Neural cell (in vitro differentiated cells): ENCODE results near the gene USP36. TPM values are rescaled to one million over a fixed set of nuclear protein-coding genes. Genes with fewer than 3 reads are reported as not detected.

ENCODE experiments used
- H2AFZ ChIP-seq: fragments of 200-600, 300-800 bp; sonication (generic), shearing (Covaris generic); 2 replicates; pipeline ENCODE4 v1.6.0; 2014; ENCODE audit warnings: low read depth, mild to moderate bottlenecking, antibody characterized with exemption, low read length, moderate library complexity
- H3F3A ChIP-seq: fragments of 200-600 bp; shearing (Covaris generic); 2 replicates; pipeline ENCODE4 v1.6.1; 2016; ENCODE audit warnings: mild to moderate bottlenecking, moderate library complexity, mixed read lengths, antibody characterized with exemption, low read length; ENCODE audit not compliant: insufficient read depth, poor library complexity, severe bottlenecking
- H3K27ac ChIP-seq: fragments of 200-600, 300-800 bp; sonication (generic), shearing (Covaris generic); 2 replicates; pipeline ENCODE4 v1.5.1; 2014; ENCODE audit warnings: mild to moderate bottlenecking, low read length, moderate library complexity
- H3K27me3 ChIP-seq: fragments of 300-800, 200-600 bp; sonication (generic), shearing (Covaris generic); 2 replicates; pipeline ENCODE4 v1.6.0; 2014; ENCODE audit warnings: mild to moderate bottlenecking, low read depth, low read length, moderate library complexity; ENCODE audit not compliant: insufficient read depth
- H3K36me3 ChIP-seq: fragments of 300-800, 200-600 bp; sonication (generic), shearing (Covaris generic); 2 replicates; pipeline ENCODE4 v1.5.1; 2014; ENCODE audit warnings: mild to moderate bottlenecking, antibody characterized with exemption, low read length, moderate library complexity; ENCODE audit not compliant: insufficient read depth
- H3K4me2 ChIP-seq: fragments of 300-800, 200-600 bp; sonication (generic), shearing (Covaris generic); 2 replicates; pipeline ENCODE4 v1.6.0; 2014; ENCODE audit warnings: mild to moderate bottlenecking, low read length
- H3K4me3 ChIP-seq: fragments of 300-800, 200-600 bp; sonication (generic), shearing (Covaris generic); 2 replicates; pipeline ENCODE4 v1.5.1; 2014; ENCODE audit warnings: mild to moderate bottlenecking, low read length, moderate library complexity
- H3K79me2 ChIP-seq: fragments of 200-600 bp; shearing (Covaris generic); replicated peaks from 2 replicates; pipeline ENCODE4 v1.6.0; 2014; ENCODE audit warnings: mild to moderate bottlenecking, low read length, moderate library complexity; ENCODE audit not compliant: insufficient read depth
- H3K9ac ChIP-seq: fragments of 300-800, 200-600 bp; sonication (generic), shearing (Covaris generic); 2 replicates; pipeline ENCODE4 v1.6.1; 2016; ENCODE audit warnings: mild to moderate bottlenecking, low read length, mixed read lengths
- H3K9me2 ChIP-seq: fragments of 200-600 bp; shearing (Covaris generic); 2 replicates; pipeline ENCODE4 v1.6.1; 2016; ENCODE audit warnings: mild to moderate bottlenecking, low read length, mixed read lengths; ENCODE audit not compliant: insufficient read depth
- H3K9me3 ChIP-seq: fragments of 200-600, 300-800 bp; sonication (generic), shearing (Covaris generic); 2 replicates; pipeline ENCODE4 v1.6.1; 2016; ENCODE audit warnings: mild to moderate bottlenecking, mixed run types, low read length, moderate library complexity, mixed read lengths
- H4K20me1 ChIP-seq: fragments of 200-600 bp; shearing (Covaris generic); 2 replicates; pipeline ENCODE4 v1.6.1; 2016; ENCODE audit warnings: mild to moderate bottlenecking, mixed run types; ENCODE audit not compliant: insufficient read depth
- EP300 ChIP-seq: fragments of 450-650 bp; conservative IDR thresholded peaks from 2 replicates; pipeline ENCODE4 v1.6.1; 2014; ENCODE audit warnings: antibody characterized with exemption, mild to moderate bottlenecking, moderate library complexity; ENCODE audit not compliant: poor library complexity, severe bottlenecking
- EZH2 ChIP-seq: fragments of 200-600, 300-800 bp; shearing (Covaris generic), sonication (generic); IDR thresholded peaks from 2 replicates; pipeline ENCODE4 v1.6.1; 2014; ENCODE audit warnings: antibody characterized with exemption, low read length, borderline replicate concordance, mild to moderate bottlenecking; ENCODE audit not compliant: insufficient read depth, poor library complexity, severe bottlenecking
- MXI1 ChIP-seq: fragments of 450-650 bp; conservative IDR thresholded peaks from 2 replicates; pipeline ENCODE4 v1.6.1; 2014; ENCODE audit warnings: antibody characterized with exemption, mild to moderate bottlenecking; ENCODE audit not compliant: poor library complexity, severe bottlenecking
- POLR2AphosphoS5 ChIP-seq: IDR thresholded peaks from 2 replicates; pipeline ENCODE4 v1.6.1; 2012
- RAD21 ChIP-seq: fragments of 450-650 bp; conservative IDR thresholded peaks from 2 replicates; pipeline ENCODE4 v1.6.1; 2014; ENCODE audit warnings: antibody characterized with exemption, mild to moderate bottlenecking, moderate library complexity
- REST ChIP-seq: IDR thresholded peaks from 2 replicates; pipeline ENCODE4 v1.6.1; 2012; ENCODE audit warnings: borderline replicate concordance
- SMC3 ChIP-seq: fragments of 450-650 bp; conservative IDR thresholded peaks from 2 replicates; pipeline ENCODE4 v1.6.1; 2014; ENCODE audit warnings: antibody characterized with exemption, mild to moderate bottlenecking, moderate library complexity; ENCODE audit not compliant: poor library complexity
- TAF1 ChIP-seq: IDR thresholded peaks from 2 replicates; pipeline ENCODE4 v1.6.1; 2012; ENCODE audit warnings: low read depth
- polyA plus RNA-seq: library from polyadenylated mRNA; depleted of rRNA; stranded (reverse); fragments of >200 nt; gene quantifications from 2 replicates; pipeline ENCODE4 v1.2.3, GENCODE V29; 2014
- TF ChIP-seq, protein P1 (sequence below): fragments of 450-650 bp; IDR thresholded peaks from 2 replicates; pipeline ENCODE4 v1.5.1; 2014; ENCODE audit warnings: antibody characterized with exemption, mild to moderate bottlenecking, moderate library complexity; ENCODE audit not compliant: poor library complexity, severe bottlenecking

USP36 gene
- polyA plus RNA-seq, 1 donor from 2014 or later, result 14.4 TPM

DNA sequence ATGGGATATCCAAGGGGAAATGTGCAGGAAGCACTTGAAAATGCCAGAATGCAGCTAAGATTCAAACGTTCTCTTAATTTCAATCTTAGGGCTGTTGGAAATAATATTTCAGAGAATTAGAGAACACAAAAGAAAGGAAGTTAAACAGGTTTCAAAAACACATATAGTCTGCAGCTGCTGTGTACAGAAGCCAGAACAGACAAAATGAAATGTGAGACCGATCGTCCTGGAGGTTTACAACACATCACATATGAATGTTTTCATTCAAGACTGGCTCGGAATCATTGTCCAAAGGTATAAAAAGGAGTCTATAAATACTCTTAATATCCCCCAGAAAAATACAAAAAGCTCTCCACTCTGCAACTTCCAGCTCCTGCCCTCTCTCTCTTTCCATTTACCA lies 72.8 kb downstream of the USP36 start:
- Histone ChIP-seq H3K4me2 (no peak overlapping the region), H3F3A (no peaks in the 10 kb centered on the region), H4K20me1 (no peaks in the 10 kb centered on the region), H3K79me2 (peaks cover 22% of the 10 kb centered on the region), H3K9me2 (no peaks in the 10 kb centered on the region), H2AFZ (no peak overlapping the region), H3K27ac (no peak overlapping the region), H3K27me3 (no peaks in the 10 kb centered on the region), H3K36me3 (no peaks in the 10 kb centered on the region), H3K9me3 (no peaks in the 10 kb centered on the region), H3K9ac (no peak overlapping the region), H3K4me3 (no peak overlapping the region)
- no peak for TF ChIP-seq TAF1
- TF ChIP-seq MXI1, result no peak
- no peak for TF ChIP-seq EZH2
- no peak for TF ChIP-seq RAD21
- TF ChIP-seq, protein P1, sequence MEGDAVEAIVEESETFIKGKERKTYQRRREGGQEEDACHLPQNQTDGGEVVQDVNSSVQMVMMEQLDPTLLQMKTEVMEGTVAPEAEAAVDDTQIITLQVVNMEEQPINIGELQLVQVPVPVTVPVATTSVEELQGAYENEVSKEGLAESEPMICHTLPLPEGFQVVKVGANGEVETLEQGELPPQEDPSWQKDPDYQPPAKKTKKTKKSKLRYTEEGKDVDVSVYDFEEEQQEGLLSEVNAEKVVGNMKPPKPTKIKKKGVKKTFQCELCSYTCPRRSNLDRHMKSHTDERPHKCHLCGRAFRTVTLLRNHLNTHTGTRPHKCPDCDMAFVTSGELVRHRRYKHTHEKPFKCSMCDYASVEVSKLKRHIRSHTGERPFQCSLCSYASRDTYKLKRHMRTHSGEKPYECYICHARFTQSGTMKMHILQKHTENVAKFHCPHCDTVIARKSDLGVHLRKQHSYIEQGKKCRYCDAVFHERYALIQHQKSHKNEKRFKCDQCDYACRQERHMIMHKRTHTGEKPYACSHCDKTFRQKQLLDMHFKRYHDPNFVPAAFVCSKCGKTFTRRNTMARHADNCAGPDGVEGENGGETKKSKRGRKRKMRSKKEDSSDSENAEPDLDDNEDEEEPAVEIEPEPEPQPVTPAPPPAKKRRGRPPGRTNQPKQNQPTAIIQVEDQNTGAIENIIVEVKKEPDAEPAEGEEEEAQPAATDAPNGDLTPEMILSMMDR, result no peak
- no peak for TF ChIP-seq SMC3
- no peak for TF ChIP-seq POLR2AphosphoS5
- TF ChIP-seq EP300, result no peak

DNA sequence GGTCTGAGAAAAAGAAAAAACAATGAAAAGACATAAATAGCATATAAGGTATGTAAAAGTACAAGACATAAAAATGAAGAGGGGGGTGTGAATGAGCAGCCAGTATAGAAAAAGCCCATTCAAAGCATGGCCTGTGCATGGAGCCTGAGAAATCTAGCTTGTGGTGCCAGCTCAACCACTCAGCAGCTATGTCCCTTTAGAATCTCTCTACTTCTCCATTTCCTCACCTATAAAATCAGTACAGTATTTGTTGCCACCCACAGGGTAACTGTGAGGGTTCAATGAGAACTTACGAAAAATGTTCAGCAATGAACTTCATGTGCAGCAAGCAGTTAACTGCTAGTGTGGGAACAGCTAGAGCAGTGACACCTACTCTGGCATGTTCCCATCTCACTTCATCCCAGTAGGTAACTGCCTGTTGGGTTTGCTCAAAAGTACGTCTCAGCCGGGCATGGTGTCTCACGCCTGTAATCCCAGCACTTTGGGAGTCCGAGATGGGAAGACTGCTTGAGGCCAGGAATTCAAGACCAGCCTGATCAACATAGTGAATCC lies 73.8 kb downstream of the USP36 start:
- no peaks in the 10 kb centered on the region for H3K9me2 ChIP-seq
- no peaks in the 10 kb centered on the region for H3K27me3 ChIP-seq
- no peak overlapping the region for H3K27ac ChIP-seq
- H3K9ac ChIP-seq, result no peak overlapping the region
- peaks cover 22% of the 10 kb centered on the region for H3K79me2 ChIP-seq
- no peaks in the 10 kb centered on the region for H3K9me3 ChIP-seq
- H4K20me1 ChIP-seq, result no peaks in the 10 kb centered on the region
- H3K36me3 ChIP-seq, result no peaks in the 10 kb centered on the region
- no peak overlapping the region for H2AFZ ChIP-seq
- H3F3A ChIP-seq, result no peaks in the 10 kb centered on the region
- H3K4me3 ChIP-seq, result no peak overlapping the region
- TF ChIP-seq EP300 (no peak), REST (no peak), POLR2AphosphoS5 (no peak)
- no peak overlapping the region for H3K4me2 ChIP-seq

DNA sequence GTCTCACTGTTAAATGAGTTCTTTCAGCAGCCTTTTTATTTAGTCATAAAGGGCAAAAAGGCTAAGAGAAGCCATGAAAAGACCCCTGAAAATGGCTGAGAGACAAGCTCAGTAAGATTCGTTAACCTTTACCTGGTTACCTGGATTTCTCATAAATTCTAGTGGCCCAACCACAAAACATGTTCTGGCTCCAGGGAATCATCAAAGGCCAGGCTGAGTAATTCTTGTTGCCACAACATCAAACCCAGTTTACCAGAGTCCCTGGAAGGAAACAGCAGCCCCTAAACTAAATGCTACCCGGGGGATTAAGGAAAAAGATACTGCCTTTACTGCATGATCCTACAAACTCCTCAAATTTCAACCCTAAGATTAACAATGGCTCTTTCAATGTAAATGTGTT lies 74.4 kb downstream of the USP36 start:
- no peak overlapping the region for H3K4me2 ChIP-seq

More for the DNA sequence above, 74.4 kb downstream of the USP36 start:
- Histone ChIP-seq H3K4me3 (no peak overlapping the region), H3K27me3 (no peaks in the 10 kb centered on the region), H3K79me2 (peaks cover 22% of the 10 kb centered on the region), H3K9me3 (no peaks in the 10 kb centered on the region), H3F3A (no peaks in the 10 kb centered on the region), H4K20me1 (no peaks in the 10 kb centered on the region), H3K27ac (no peak overlapping the region), H3K36me3 (no peaks in the 10 kb centered on the region), H2AFZ (no peak overlapping the region), H3K9me2 (no peaks in the 10 kb centered on the region), H3K9ac (no peak overlapping the region)
- TF ChIP-seq EZH2 (no peak), TAF1 (no peak), REST (no peak), POLR2AphosphoS5 (no peak), EP300 (no peak), MXI1 (no peak)
- TF ChIP-seq, protein P1, result no peak
